GM18867 (cell line): Measurements from ENCODE around the gene KMO.

Experiments
- ATAC-seq: cut with Tn5 transposase; IDR thresholded peaks from one replicate; pipeline ENCODE4 v1.9.1; 2021; ENCODE audit warnings: mild to moderate bottlenecking, moderate library complexity; ENCODE audit not compliant: unreplicated experiment

KMO gene

GRCh38 chr1:241622669-241623068 lies 90.5 kb downstream of the KMO start:
- no peak for ATAC-seq

GRCh38 chr1:241624935-241625334 lies 92.8 kb downstream of the KMO start:
- no peak for ATAC-seq

GRCh38 chr1:241627453-241628259 lies 95.5 kb downstream of the KMO start:
- ATAC-seq, result peak; percentile 82

GRCh38 chr1:241630005-241630404 lies 97.8 kb downstream of the KMO start:
- no peak for ATAC-seq

- no peak for ATAC-seq
These were observed 98.3 kb downstream of the KMO start for GRCh38 chr1:241630476-241630875.

- ATAC-seq, result no peak
These were observed 98.7 kb downstream of the KMO start for GRCh38 chr1:241630899-241631298.

GRCh38 chr1:241631674-241632073 lies 99.5 kb downstream of the KMO start:
- ATAC-seq, result no peak

GRCh38 chr1:241632987-241633386 lies 100.8 kb downstream of the KMO start:
- no peak for ATAC-seq

- no peak for ATAC-seq
These were observed 103.5 kb downstream of the KMO start for GRCh38 chr1:241635556-241636152.

- ATAC-seq, result no peak
These were observed 104.1 kb downstream of the KMO start for GRCh38 chr1:241636291-241636690.

- ATAC-seq, result no peak
These were observed 104.9 kb downstream of the KMO start for GRCh38 chr1:241637046-241637590.

- no peak for ATAC-seq
These were observed 105.4 kb downstream of the KMO start for GRCh38 chr1:241637604-241638003.

GRCh38 chr1:241638099-241638682 lies 106.0 kb downstream of the KMO start:
- no peak for ATAC-seq

- peak; percentile 0 for ATAC-seq
These were observed 106.9 kb downstream of the KMO start for GRCh38 chr1:241638909-241639622.

GRCh38 chr1:241639623-241640148 lies 107.5 kb downstream of the KMO start:
- ATAC-seq, result peak; percentile 51

GRCh38 chr1:241640149-241640866 lies 108.1 kb downstream of the KMO start, which contains the start of the genes CHML and OPN3:
Gene CHML (minus strand): TSS chr1:241640369. CDS start chr1:241635766, 4,603 bp downstream.
Gene OPN3 (minus strand): TSS chr1:241640369. CDS start chr1:241640254, 115 bp downstream.
- ATAC-seq, result peak; percentile 88

- no peak for ATAC-seq
These were observed 108.9 kb downstream of the KMO start for GRCh38 chr1:241640867-241641622.

GRCh38 chr1:241641773-241642592 lies 109.8 kb downstream of the KMO start:
- no peak for ATAC-seq

- no peak for ATAC-seq
These were observed 110.4 kb downstream of the KMO start for GRCh38 chr1:241642593-241642944.
